ENCODE measurements around the gene CSH2. TPM values are rescaled to one million over a fixed set of nuclear protein-coding genes. Genes with fewer than 3 reads are reported as not detected.

The CSH2 gene
- total and polyA plus RNA-seq, 2 of the 13 experiments (the other 11 are each of a cell fraction or from before 2014, with no cell fraction given) = not detected

- TF ChIP-seq PATZ1 (CRISPR knock-in tag; IDR thresholded peaks at IDR 0.05) = peak; percentile 33; the same call in 1 of the 2 replicates
- peak; percentile 68 for TF ChIP-seq MED1 (CRISPR knock-in tag; IDR thresholded peaks at IDR 0.05)
- TF ChIP-seq CREM (IDR thresholded peaks at IDR 0.05) = peak; percentile 98
- no peak for TF ChIP-seq CREM (CRISPR knock-in tag; IDR thresholded peaks at IDR 0.05)
- peak; percentile 94 for TF ChIP-seq SRSF1 (optimal IDR thresholded peaks at IDR 0.05; ENCODE audit: low read depth, low read length)
- TF ChIP-seq SAP130 (CRISPR knock-in tag; IDR thresholded peaks at IDR 0.05; ENCODE audit: low read depth) = peak; percentile 89
- TF ChIP-seq ZNF75D (CRISPR knock-in tag; IDR thresholded peaks at IDR 0.05; ENCODE audit: borderline replicate concordance) = no peak
- no peak for TF ChIP-seq ZNF282 (IDR thresholded peaks at IDR 0.05; ENCODE audit: partially characterized antibody)
- peak; percentile 91 for TF ChIP-seq ZNF691 (CRISPR knock-in tag; IDR thresholded peaks at IDR 0.05; ENCODE audit: borderline replicate concordance, low read depth)
- TF ChIP-seq HES4 (CRISPR knock-in tag; IDR thresholded peaks at IDR 0.05; ENCODE audit: borderline replicate concordance) = no peak; the same call in 1 of the 2 replicates
- peak; percentile 81 for TF ChIP-seq KMT2A (CRISPR knock-in tag; IDR thresholded peaks at IDR 0.05)
- TF ChIP-seq SRF (IDR thresholded peaks at IDR 0.05; ENCODE audit: low read depth, low read length) = 0 out of 2 replicates have a peak, but pooled peaks have one; percentile 44
- 0 out of 2 replicates have a peak, but pooled peaks have one; percentile 14 for TF ChIP-seq KDM1A (CRISPR knock-in tag; IDR thresholded peaks at IDR 0.05)
- TF ChIP-seq STAT5B (CRISPR knock-in tag; IDR thresholded peaks at IDR 0.05) = no peak
- TF ChIP-seq, protein P1, sequence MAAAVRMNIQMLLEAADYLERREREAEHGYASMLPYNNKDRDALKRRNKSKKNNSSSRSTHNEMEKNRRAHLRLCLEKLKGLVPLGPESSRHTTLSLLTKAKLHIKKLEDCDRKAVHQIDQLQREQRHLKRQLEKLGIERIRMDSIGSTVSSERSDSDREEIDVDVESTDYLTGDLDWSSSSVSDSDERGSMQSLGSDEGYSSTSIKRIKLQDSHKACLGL (CRISPR knock-in tag; IDR thresholded peaks at IDR 0.05) = peak; percentile 96
- 0 out of 2 replicates have a peak, but pooled peaks have one; percentile 46 for TF ChIP-seq ZNF205 (CRISPR knock-in tag; IDR thresholded peaks at IDR 0.05)
- TF ChIP-seq RORA (CRISPR knock-in tag; IDR thresholded peaks at IDR 0.05) = no peak
- TF ChIP-seq CCAR2 (optimal IDR thresholded peaks at IDR 0.05; ENCODE audit: low read depth, low read length) = no peak
- TF ChIP-seq ZSCAN29 (CRISPR knock-in tag; conservative IDR thresholded peaks at IDR 0.05) = peak; percentile 96
- no peak for TF ChIP-seq SUZ12 (IDR thresholded peaks at IDR 0.05; ENCODE audit: low read depth, low read length)
- TF ChIP-seq ZNF251 (CRISPR knock-in tag; IDR thresholded peaks at IDR 0.05) = peak; percentile 76; the same call in 1 of the 2 replicates
- TF ChIP-seq FOXC1 (CRISPR knock-in tag; IDR thresholded peaks at IDR 0.05; ENCODE audit: borderline replicate concordance) = peak; percentile 92
- TF ChIP-seq ARNT (IDR thresholded peaks at IDR 0.05) = no peak
- no peak for TF ChIP-seq ZNF460 (CRISPR knock-in tag; IDR thresholded peaks at IDR 0.05; ENCODE audit: borderline replicate concordance)
- TF ChIP-seq NFE2L1 (CRISPR knock-in tag; IDR thresholded peaks at IDR 0.05; ENCODE audit: borderline replicate concordance) = peak; percentile 96; the same call in 1 of the 2 replicates
- TF ChIP-seq ZNF333 (CRISPR knock-in tag; IDR thresholded peaks at IDR 0.05; ENCODE audit: borderline replicate concordance) = peak; percentile 97
- TF ChIP-seq GPN1 (CRISPR knock-in tag; IDR thresholded peaks at IDR 0.05; ENCODE audit: borderline replicate concordance) = no peak
- peak; percentile 93 for TF ChIP-seq ZNF709 (CRISPR knock-in tag; IDR thresholded peaks at IDR 0.05)
- TF ChIP-seq HNF4A (CRISPR knock-in tag; IDR thresholded peaks at IDR 0.05) = 0 out of 2 replicates have a peak, but pooled peaks have one; percentile 12
- TF ChIP-seq NAIF1 (CRISPR knock-in tag; IDR thresholded peaks at IDR 0.05; ENCODE audit: borderline replicate concordance) = peak; percentile 26; the same call in 1 of the 2 replicates
Observed at GRCh38 chr17:63827002-63827800, 46.3 kb downstream of the CSH2 start, which contains the start of the genes FTSJ3 and PSMC5 (continued).
